WTC11 (cell line): ENCODE measurements around the gene KLHL10. TPM values are rescaled to one million over a fixed set of nuclear protein-coding genes. Genes with fewer than 3 reads are reported as not detected.

Experiments
- ATAC-seq: fragments of 200-7000 bp; cut with Tn5 transposase; 2 replicates; pipeline ENCODE4 v1.10.0; 2021; ENCODE audit warnings: mild to moderate bottlenecking, moderate library complexity
- CTCF ChIA-PET: fragments of 300-600 bp; sonication (Branson Sonifier 250); formaldehyde crosslinking; loops from one replicate; lab custom pipeline; 2021; ENCODE audit warnings: antibody characterized with exemption; lab: Charles Lee
- POLR2A ChIA-PET: fragments of 350-600 bp; sonication (Branson Sonifier 250); formaldehyde crosslinking; loops from one replicate; lab custom pipeline; 2021; ENCODE audit warnings: antibody characterized with exemption; lab: Charles Lee
- DNase-seq: peaks from one replicate; pipeline ENCODE4 v3.0.0; 2021; ENCODE audit warnings: low spot score
- H3K27ac Mint-ChIP-seq: 2 replicates; pipeline ENCODE4 v1.8.0; 2021; ENCODE audit warnings: mixed read lengths
- H3K27me3 Mint-ChIP-seq: 2 replicates; pipeline ENCODE4 v1.8.0; 2021; ENCODE audit warnings: low read depth, mild to moderate bottlenecking, moderate library complexity, mixed read lengths
- H3K36me3 Mint-ChIP-seq: 2 replicates; pipeline ENCODE4 v1.8.0; 2021; ENCODE audit warnings: mixed read lengths
- H3K4me1 Mint-ChIP-seq: 2 replicates; pipeline ENCODE4 v1.8.0; 2022; ENCODE audit warnings: mixed read lengths
- H3K4me3 Mint-ChIP-seq: 2 replicates; pipeline ENCODE4 v1.8.0; 2021; ENCODE audit warnings: mild to moderate bottlenecking, moderate library complexity, mixed read lengths
- H3K9me3 Mint-ChIP-seq: 2 replicates; pipeline ENCODE4 v1.8.0; 2021; ENCODE audit warnings: mixed read lengths
- AR ChIP-seq: fragments of 250-450 bp; sonication (Bioruptor Pico); IDR thresholded peaks from 2 replicates; pipeline ENCODE4 v1.9.0; 2021; ENCODE audit warnings: mild to moderate bottlenecking
- ATF1 ChIP-seq: sonication (generic); formaldehyde crosslinking; IDR thresholded peaks from 2 replicates; pipeline ENCODE4 v1.8.1; 2023; ENCODE audit warnings: mild to moderate bottlenecking, moderate library complexity, missing genetic modification reagents
- E2F1 ChIP-seq: sonication (generic); formaldehyde crosslinking; IDR thresholded peaks from 2 replicates; pipeline ENCODE4 v1.8.0; 2022; ENCODE audit warnings: mild to moderate bottlenecking, missing genetic modification reagents
- HMGXB4 ChIP-seq: sonication (generic); formaldehyde crosslinking; IDR thresholded peaks from 2 replicates; pipeline ENCODE4 v1.8.1; 2023; ENCODE audit warnings: mild to moderate bottlenecking, moderate library complexity, missing genetic modification reagents
- IRF2 ChIP-seq: sonication (generic); formaldehyde crosslinking; IDR thresholded peaks from 2 replicates; pipeline ENCODE4 v1.8.0; 2022; ENCODE audit warnings: low read depth, missing genetic modification reagents, borderline replicate concordance
- MLX ChIP-seq: sonication (generic); formaldehyde crosslinking; IDR thresholded peaks from 2 replicates; pipeline ENCODE4 v1.8.1; 2023; ENCODE audit warnings: mild to moderate bottlenecking, missing genetic modification reagents, moderate library complexity
- NFE2L1 ChIP-seq: sonication (generic); formaldehyde crosslinking; IDR thresholded peaks from 2 replicates; pipeline ENCODE4 v1.8.1; 2023; ENCODE audit warnings: missing genetic modification reagents
- NR2C2 ChIP-seq: sonication (generic); formaldehyde crosslinking; IDR thresholded peaks from 2 replicates; pipeline ENCODE4 v1.8.0; 2022; ENCODE audit warnings: mild to moderate bottlenecking, missing genetic modification reagents
- SOX15 ChIP-seq: fragments of 250-450 bp; sonication (Bioruptor Pico); IDR thresholded peaks from 2 replicates; pipeline ENCODE4 v1.9.0; 2021; ENCODE audit warnings: mild to moderate bottlenecking
- SP1 ChIP-seq: sonication (generic); formaldehyde crosslinking; conservative IDR thresholded peaks from 2 replicates; pipeline ENCODE4 v1.8.1; 2022; ENCODE audit warnings: missing genetic modification reagents
- TCF7 ChIP-seq: sonication (generic); formaldehyde crosslinking; IDR thresholded peaks from 2 replicates; pipeline ENCODE4 v1.8.0; 2022; ENCODE audit warnings: mild to moderate bottlenecking, low read depth, missing genetic modification reagents, moderate library complexity
- TP53 ChIP-seq: sonication (generic); formaldehyde crosslinking; IDR thresholded peaks from 2 replicates; pipeline ENCODE4 v1.8.1; 2023; ENCODE audit warnings: mild to moderate bottlenecking, missing genetic modification reagents
- USF1 ChIP-seq: sonication (generic); formaldehyde crosslinking; IDR thresholded peaks from 2 replicates; pipeline ENCODE4 v1.8.0; 2022; ENCODE audit warnings: mild to moderate bottlenecking, missing genetic modification reagents
- USF2 ChIP-seq: sonication (generic); formaldehyde crosslinking; IDR thresholded peaks from 2 replicates; pipeline ENCODE4 v1.8.1; 2023; ENCODE audit warnings: mild to moderate bottlenecking, missing genetic modification reagents, moderate library complexity
- ZNF138 ChIP-seq: sonication (generic); formaldehyde crosslinking; conservative IDR thresholded peaks from 2 replicates; pipeline ENCODE4 v1.8.1; 2022; ENCODE audit warnings: mild to moderate bottlenecking, moderate library complexity, missing genetic modification reagents
- ZNF263 ChIP-seq: sonication (generic); formaldehyde crosslinking; IDR thresholded peaks from 2 replicates; pipeline ENCODE4 v1.8.1; 2022; ENCODE audit warnings: low read depth, mild to moderate bottlenecking, moderate library complexity, missing genetic modification reagents
- ZNF281 ChIP-seq: sonication (generic); formaldehyde crosslinking; IDR thresholded peaks from 2 replicates; pipeline ENCODE4 v1.8.0; 2023; ENCODE audit warnings: mild to moderate bottlenecking, missing genetic modification reagents
- ZNF317 ChIP-seq: sonication (generic); formaldehyde crosslinking; IDR thresholded peaks from 2 replicates; pipeline ENCODE4 v1.8.1; 2023; ENCODE audit warnings: low read depth, mild to moderate bottlenecking, moderate library complexity, missing genetic modification reagents, borderline replicate concordance
- ZNF396 ChIP-seq: fragments of 250-450 bp; sonication (Bioruptor Pico); IDR thresholded peaks from 2 replicates; pipeline ENCODE4 v1.8.0; 2021; ENCODE audit warnings: mild to moderate bottlenecking, moderate library complexity, borderline replicate concordance
- total RNA-seq: library from RNA; stranded (reverse); gene quantifications from 3 replicates; pipeline ENCODE4 v1.2.3, GENCODE V29; 2021
- TF ChIP-seq, protein P1 (sequence below): sonication (generic); formaldehyde crosslinking; IDR thresholded peaks from 2 replicates; pipeline ENCODE4 v1.8.1; 2022; ENCODE audit warnings: mild to moderate bottlenecking, moderate library complexity, missing genetic modification reagents

Gene KLHL10
- total RNA-seq, 1 experiment from 2014 or later = 0.35 TPM

- TF ChIP-seq ZNF263 = no peak
Observed at GRCh38 chr17:41821776-41822175, 15.8 kb upstream of the KLHL10 start (continued).

- Mint-ChIP-seq H3K36me3 (peaks cover 25% of the 10 kb centered on the region), H3K4me3 (no peak overlapping the region), H3K27ac (peak overlapping the region; percentile 53; the same call in 1 of the 2 replicates), H3K27me3 (no peaks in the 10 kb centered on the region; the same call in 1 of the 2 replicates), H3K9me3 (no peaks in the 10 kb centered on the region), H3K4me1 (peaks cover 16% of the 10 kb centered on the region)
- DNase-seq (no peak), ATAC-seq (no peak)
- TF ChIP-seq ZNF281 (CRISPR knock-in tag) (no peak), TP53 (CRISPR knock-in tag) (no peak), SOX15 (CRISPR knock-in tag) (no peak), MLX (CRISPR knock-in tag) (no peak), ZNF396 (CRISPR knock-in tag) (no peak), ZNF317 (CRISPR knock-in tag) (no peak), USF2 (no peak), NR2C2 (CRISPR knock-in tag) (no peak), SP1 (no peak), ZNF138 (no peak)
- ChIA-PET CTCF (interaction anchor here (0.7 to 2.4 kb wide), 3 partner anchors 12 to 136 kb away, joined by 3 to 11 read pairs (median 6); partner anchors contain the start of gene JUP), POLR2A (no interaction called here)
Observed at GRCh38 chr17:41822216-41823140, 15.1 kb upstream of the KLHL10 start.

GRCh38 chr17:41823141-41823524 lies 14.5 kb upstream of the KLHL10 start:
- DNase-seq = no peak
- Mint-ChIP-seq H3K9me3 (no peaks in the 10 kb centered on the region), H3K36me3 (peaks cover 27% of the 10 kb centered on the region), H3K27ac (peak overlapping the region; percentile 41; the same call in 1 of the 2 replicates), H3K4me1 (peaks cover 12% of the 10 kb centered on the region), H3K4me3 (no peak overlapping the region), H3K27me3 (no peaks in the 10 kb centered on the region; the same call in 1 of the 2 replicates)
- ChIA-PET POLR2A (no interaction called here), CTCF (interaction anchor here (1.7 to 2.4 kb wide), 2 partner anchors 12 to 37 kb away, joined by 6 to 11 read pairs; partner anchors contain the start of gene JUP)
- no peak for ATAC-seq
- TF ChIP-seq NFE2L1 (no peak), TCF7 (CRISPR knock-in tag) (no peak), NR2C2 (CRISPR knock-in tag) (no peak), ZNF396 (CRISPR knock-in tag) (no peak), HMGXB4 (CRISPR knock-in tag) (no peak), AR (CRISPR knock-in tag) (no peak), IRF2 (CRISPR knock-in tag) (no peak), E2F1 (CRISPR knock-in tag) (no peak), USF1 (CRISPR knock-in tag) (no peak), ATF1 (CRISPR knock-in tag) (no peak)
- TF ChIP-seq, protein P1, sequence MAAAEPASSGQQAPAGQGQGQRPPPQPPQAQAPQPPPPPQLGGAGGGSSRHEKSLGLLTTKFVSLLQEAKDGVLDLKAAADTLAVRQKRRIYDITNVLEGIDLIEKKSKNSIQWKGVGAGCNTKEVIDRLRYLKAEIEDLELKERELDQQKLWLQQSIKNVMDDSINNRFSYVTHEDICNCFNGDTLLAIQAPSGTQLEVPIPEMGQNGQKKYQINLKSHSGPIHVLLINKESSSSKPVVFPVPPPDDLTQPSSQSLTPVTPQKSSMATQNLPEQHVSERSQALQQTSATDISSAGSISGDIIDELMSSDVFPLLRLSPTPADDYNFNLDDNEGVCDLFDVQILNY = no peak
